Mucosa of rectum (tissue), 2 donors: ENCODE measurements around the gene SLC28A3.
"Not testable (repeated sequence)": the region's sequence is repeated elsewhere in the genome, so short reads cannot be mapped to it uniquely, and the experiment has no call there.

Source experiments
- H3K27ac ChIP-seq, 2 donors: one replicate each; pipeline ENCODE4 v1.7.0; 2013; ENCODE audit warnings: inconsistent platforms in 2 of 2, low read depth in 2 of 2, low read length in 2 of 2
- H3K27me3 ChIP-seq, 2 donors: one replicate each; pipeline ENCODE4 v1.7.0; 2013; ENCODE audit warnings: low read length in 2 of 2; ENCODE audit not compliant: control insufficient read depth in 2 of 2, insufficient read depth in 2 of 2
- H3K36me3 ChIP-seq, 2 donors: one replicate each; pipeline ENCODE4 v1.7.0; 2013; ENCODE audit warnings: low read length in 2 of 2; ENCODE audit not compliant: control insufficient read depth in 2 of 2, insufficient read depth in 2 of 2
- H3K4me1 ChIP-seq, 2 donors: one replicate each; pipeline ENCODE4 v1.7.0; 2013; ENCODE audit warnings: low read length in 2 of 2, mild to moderate bottlenecking in 1 of 2; ENCODE audit not compliant: control insufficient read depth in 2 of 2, insufficient read depth in 2 of 2
- H3K4me3 ChIP-seq, 2 donors: one replicate each; pipeline ENCODE4 v1.7.0; 2013; ENCODE audit warnings: low read length in 2 of 2
- H3K9ac ChIP-seq, 2 donors: one replicate each; pipeline ENCODE4 v1.7.0; 2013; ENCODE audit warnings: low read length in 2 of 2, low read depth in 1 of 2, mild to moderate bottlenecking in 1 of 2
- H3K9me3 ChIP-seq, 2 donors: one replicate each; pipeline ENCODE4 v1.7.0; 2013; ENCODE audit warnings: low read length in 2 of 2; ENCODE audit not compliant: control insufficient read depth in 2 of 2
- donor health status: healthy.
- donor health status: Normal muscosa, but diverticular disease.

Gene SLC28A3

GRCh38 chr9:84375954-84376353 lies 35.4 kb upstream of the SLC28A3 start:
- no peaks in the 10 kb centered on the region for H3K9me3 ChIP-seq
- no peaks in the 10 kb centered on the region for H3K27me3 ChIP-seq
- no peak overlapping the region for H3K4me3 ChIP-seq
- H3K9ac ChIP-seq = no peak overlapping the region
- no peaks in the 10 kb centered on the region for H3K4me1 ChIP-seq
- no peak overlapping the region for H3K27ac ChIP-seq
- H3K36me3 ChIP-seq = no peaks in the 10 kb centered on the region

- Histone ChIP-seq H3K9me3 (no peaks in the 10 kb centered on the region), H3K27ac (no peak overlapping the region), H3K4me3 (no peak overlapping the region), H3K27me3 (no peaks in the 10 kb centered on the region), H3K36me3 (no peaks in the 10 kb centered on the region), H3K4me1 (no peaks in the 10 kb centered on the region), H3K9ac (no peak overlapping the region)
Observed at GRCh38 chr9:84374516-84374915, 34.0 kb upstream of the SLC28A3 start.

GRCh38 chr9:84374013-84374412 lies 33.5 kb upstream of the SLC28A3 start:
- no peak overlapping the region for H3K27ac ChIP-seq
- H3K9me3 ChIP-seq = no peaks in the 10 kb centered on the region
- H3K4me1 ChIP-seq = no peaks in the 10 kb centered on the region
- H3K4me3 ChIP-seq = no peak overlapping the region
- H3K36me3 ChIP-seq = no peaks in the 10 kb centered on the region
- H3K27me3 ChIP-seq = no peaks in the 10 kb centered on the region
- no peak overlapping the region for H3K9ac ChIP-seq

GRCh38 chr9:84371737-84372136 lies 31.2 kb upstream of the SLC28A3 start:
- Histone ChIP-seq H3K9me3 (no peaks in the 10 kb centered on the region), H3K27ac (no peak overlapping the region), H3K4me1 (no peaks in the 10 kb centered on the region), H3K4me3 (no peak overlapping the region), H3K9ac (no peak overlapping the region), H3K27me3 (no peaks in the 10 kb centered on the region), H3K36me3 (no peaks in the 10 kb centered on the region)

GRCh38 chr9:84368601-84369000 lies 28.0 kb upstream of the SLC28A3 start:
- Histone ChIP-seq H3K9me3 (no peaks in the 10 kb centered on the region), H3K36me3 (no peaks in the 10 kb centered on the region), H3K27me3 (no peaks in the 10 kb centered on the region), H3K27ac (no peak overlapping the region), H3K4me3 (no peak overlapping the region), H3K4me1 (no peaks in the 10 kb centered on the region), H3K9ac (no peak overlapping the region)

GRCh38 chr9:84367726-84368125 lies 27.2 kb upstream of the SLC28A3 start:
- not testable (repeated sequence) for H3K4me3 ChIP-seq, H3K27me3 ChIP-seq, H3K36me3 ChIP-seq, H3K27ac ChIP-seq, H3K9me3 ChIP-seq, H3K4me1 ChIP-seq, H3K9ac ChIP-seq

- Histone ChIP-seq H3K27ac (no peak overlapping the region), H3K27me3 (no peaks in the 10 kb centered on the region), H3K4me1 (no peaks in the 10 kb centered on the region), H3K9me3 (no peaks in the 10 kb centered on the region), H3K36me3 (no peaks in the 10 kb centered on the region), H3K9ac (no peak overlapping the region), H3K4me3 (no peak overlapping the region)
Observed at GRCh38 chr9:84366683-84367082, 26.1 kb upstream of the SLC28A3 start.

- H3K9ac ChIP-seq, H3K27ac ChIP-seq, H3K9me3 ChIP-seq, H3K36me3 ChIP-seq, H3K4me3 ChIP-seq, H3K4me1 ChIP-seq, H3K27me3 ChIP-seq: not testable (repeated sequence)
Observed at GRCh38 chr9:84364894-84365490, 24.4 kb upstream of the SLC28A3 start.

- no peak overlapping the region for H3K9ac ChIP-seq
- no peaks in the 10 kb centered on the region for H3K27me3 ChIP-seq
- H3K4me3 ChIP-seq = no peak overlapping the region
- no peaks in the 10 kb centered on the region for H3K9me3 ChIP-seq
- H3K36me3 ChIP-seq = no peaks in the 10 kb centered on the region
- no peak overlapping the region for H3K27ac ChIP-seq
- H3K4me1 ChIP-seq = no peaks in the 10 kb centered on the region
Observed at GRCh38 chr9:84361645-84362044, 21.1 kb upstream of the SLC28A3 start.

- H3K4me3 ChIP-seq = no peak overlapping the region
Observed at GRCh38 chr9:84357275-84357674, 16.7 kb upstream of the SLC28A3 start.

GRCh38 chr9:84354035-84354434 lies 13.5 kb upstream of the SLC28A3 start:
- H3K4me3 ChIP-seq = no peak overlapping the region
- no peak overlapping the region for H3K27ac ChIP-seq
- H3K36me3 ChIP-seq = no peaks in the 10 kb centered on the region
- H3K4me1 ChIP-seq = no peaks in the 10 kb centered on the region
- H3K27me3 ChIP-seq = no peaks in the 10 kb centered on the region
- H3K9ac ChIP-seq = no peak overlapping the region
- no peaks in the 10 kb centered on the region for H3K9me3 ChIP-seq

More at GRCh38 chr9:84357275-84357674, 16.7 kb upstream of the SLC28A3 start:
- Histone ChIP-seq H3K9me3 (no peaks in the 10 kb centered on the region), H3K36me3 (no peaks in the 10 kb centered on the region), H3K27me3 (no peaks in the 10 kb centered on the region), H3K9ac (no peak overlapping the region), H3K4me1 (no peaks in the 10 kb centered on the region), H3K27ac (no peak overlapping the region)
